K562 (cell line): ENCODE data around the gene PAM. TPM values are rescaled to one million over a fixed set of nuclear protein-coding genes. Genes with fewer than 3 reads are reported as not detected.

Source experiments
- ATAC-seq: fragments of 200-7000 bp; cut with Tn5 transposase; 3 replicates; pipeline ENCODE4 v1.9.1; 2020; ENCODE audit warnings: moderate library complexity
- BruUV-seq: library from RNA; stranded (reverse); fragments of 400-500 nt; replicated peaks from 2 replicates; lab custom pipeline; 2021; lab: Mats Ljungman, UMichigan
- CTCF ChIA-PET: fragments of 300-600 bp; formaldehyde crosslinking; extraction: SDS; loops from one replicate; lab custom pipeline; 2021; ENCODE audit warnings: low intra/inter-chr PET ratio; lab: Yijun Ruan, JAX
- POLR2A ChIA-PET: fragments of 300-600, 350-650 bp; sonication (Branson Sonifier 250); formaldehyde crosslinking; extraction: SDS; loops from one replicate; lab custom pipeline; 2021; ENCODE audit warnings: antibody characterized with exemption, inconsistent platforms; lab: Yijun Ruan, JAX
- DNase-seq, 4 experiments: peaks; one replicate each; pipeline versions ENCODE4 v3.0.0 to v3.0.0-alpha.2; 2011 to 2018; ENCODE audit warnings: low spot score in 3 of 4, mixed read lengths in 3 of 4; ENCODE audit errors: extremely low read depth in 1 of 4
- FAIRE-seq: peaks from 2 replicates; lab custom pipeline; 2011; peaks lifted over from hg19 to GRCh38; lab: Jason Lieb, UNC
- H2AFZ ChIP-seq: 2 replicates; pipeline ENCODE4 v1.6.0; 2011; ENCODE audit warnings: low read depth, low read length, control low read depth, inconsistent platforms
- H3K27ac ChIP-seq: fragments of 200-600 bp; 3 replicates; pipeline ENCODE4 v1.8.0; 2011; ENCODE audit warnings: low read depth, mild to moderate bottlenecking, control low read depth, inconsistent platforms, low read length, moderate library complexity, mixed read lengths; ENCODE audit errors: extremely low read depth
- H3K27me3 ChIP-seq, 2 experiments: fragments of 300-600 bp in 1 of 2; 2 replicates in 1 of 2; 3 replicates in 1 of 2; pipeline versions ENCODE4 v1.6.0 to v1.8.0; 2011; ENCODE audit warnings: inconsistent platforms in 2 of 2, low read length in 2 of 2, mild to moderate bottlenecking in 1 of 2, mixed read lengths in 1 of 2, moderate library complexity in 1 of 2; ENCODE audit not compliant: control insufficient read depth in 2 of 2, insufficient read depth in 2 of 2
- H3K36me3 ChIP-seq: fragments of 300-600 bp; 3 replicates; pipeline ENCODE4 v1.8.0; 2011; ENCODE audit warnings: mild to moderate bottlenecking, low read length, inconsistent platforms; ENCODE audit not compliant: control insufficient read depth, insufficient read depth
- H3K4me1 ChIP-seq, 2 experiments: fragments of 200-600 bp in 1 of 2; replicated peaks in 1 of 2; 2 replicates in 1 of 2; 3 replicates in 1 of 2; pipeline versions ENCODE4 v1.5.1 to v1.8.0; 2011; ENCODE audit warnings: inconsistent platforms in 2 of 2, low read length in 2 of 2, mild to moderate bottlenecking in 1 of 2, mixed read lengths in 1 of 2, moderate library complexity in 1 of 2; ENCODE audit not compliant: control insufficient read depth in 2 of 2, insufficient read depth in 2 of 2
- H3K4me2 ChIP-seq: 2 replicates; pipeline ENCODE4 v1.6.1; 2011; ENCODE audit warnings: low read length, control low read depth, inconsistent platforms, mixed read lengths; ENCODE audit not compliant: insufficient read depth
- H3K4me3 ChIP-seq: fragments of 200-600 bp; sonication (generic), shearing (Covaris generic); 2 replicates; pipeline ENCODE4 v1.5.1; 2016; ENCODE audit warnings: control low read depth, inconsistent platforms
- H3K79me2 ChIP-seq: fragments of 200-600 bp; 3 replicates; pipeline ENCODE4 v1.8.0; 2011; ENCODE audit warnings: low read length, inconsistent platforms; ENCODE audit not compliant: control insufficient read depth, insufficient read depth
- H3K9ac ChIP-seq, 2 experiments: 2 replicates each; pipeline versions ENCODE4 v1.6.0 to v1.6.1; 2011; ENCODE audit warnings: low read depth in 2 of 2, low read length in 2 of 2, control low read depth in 1 of 2, inconsistent platforms in 1 of 2, mild to moderate bottlenecking in 1 of 2, mixed read lengths in 1 of 2; ENCODE audit not compliant: insufficient read depth in 1 of 2
- H3K9me1 ChIP-seq: one replicate; pipeline ENCODE4 v1.6.0; 2011; ENCODE audit warnings: inconsistent platforms, mild to moderate bottlenecking, low read length, moderate library complexity; ENCODE audit not compliant: control insufficient read depth, insufficient read depth
- H3K9me3 ChIP-seq: replicated peaks from 2 replicates; pipeline ENCODE4 v1.5.1; 2011; ENCODE audit warnings: low read depth, low read length, inconsistent platforms; ENCODE audit not compliant: control insufficient read depth, insufficient read depth
- H4K20me1 ChIP-seq: replicated peaks from 2 replicates; pipeline ENCODE4 v1.6.1; 2011; ENCODE audit warnings: low read length, inconsistent platforms, mixed read lengths; ENCODE audit not compliant: control insufficient read depth, insufficient read depth
- CREB3 ChIP-seq: fragments of 450-650 bp; conservative IDR thresholded peaks from 2 replicates; pipeline ENCODE4 v1.6.1; 2016; ENCODE audit warnings: missing genetic modification characterization, low read depth, mild to moderate bottlenecking, missing compliant biosample characterization, moderate library complexity
- GTF2E2 ChIP-seq: fragments of 200-800 bp; sonication (Bioruptor generic); IDR thresholded peaks from 2 replicates; pipeline ENCODE4 v1.6.1; 2016; ENCODE audit warnings: missing genetic modification characterization, missing compliant biosample characterization
- HDGF ChIP-seq: fragments of 450-650 bp; IDR thresholded peaks from 2 replicates; pipeline ENCODE4 v1.6.1; 2016
- HNRNPL ChIP-seq: fragments of 200-400 bp; formaldehyde crosslinking; IDR thresholded peaks from 2 replicates; pipeline ENCODE4 v1.6.1; 2017; ENCODE audit warnings: low read depth, mild to moderate bottlenecking, low read length
- NFRKB ChIP-seq: fragments of 450-650 bp; IDR thresholded peaks from 2 replicates; pipeline ENCODE4 v1.6.1; 2016; ENCODE audit warnings: low read depth
- RUNX1 ChIP-seq: sonication (generic); IDR thresholded peaks from 2 replicates; pipeline ENCODE4 v1.6.1; 2016; ENCODE audit warnings: antibody characterized with exemption, low read depth
- SAP30 ChIP-seq: fragments of 200-600 bp; sonication (generic); IDR thresholded peaks from 2 replicates; pipeline ENCODE4 v1.6.1; 2012; ENCODE audit warnings: borderline replicate concordance, low read depth, mild to moderate bottlenecking, moderate library complexity, low read length, control low read depth, inconsistent platforms; ENCODE audit not compliant: insufficient read depth, poor library complexity, severe bottlenecking
- TSC22D4 ChIP-seq: fragments of 450-650 bp; IDR thresholded peaks from 2 replicates; pipeline ENCODE4 v1.6.1; 2016; ENCODE audit warnings: missing genetic modification characterization, missing biosample characterization, control low read depth
- WGBS: fragments of 100-300 bp; shearing (Covaris generic); methylation state at CpG from one replicate; pipeline ENCODE4 v1.1.6; 2016; ENCODE audit warnings: low coverage, mixed read lengths; ENCODE audit not compliant: insufficient coverage; ENCODE audit errors: missing lambda C conversion rate; 5-methylcytosine and 5-hydroxymethylcytosine counted together
- in situ Hi-C: fragments of 300-500 bp; cut with MboI; formaldehyde crosslinking; loops from 4 replicates; pipeline ENCODE4 v1.15.0; 2018; ENCODE audit warnings: inconsistent platforms, mixed read lengths
- intact Hi-C: fragments of 100-400 bp; cut with micrococcal nuclease; formaldehyde crosslinking; loops from 2 replicates; pipeline ENCODE4 v1.14.2; 2022
- polyA plus RNA-seq, 8 experiments: library from polyadenylated mRNA; depleted of rRNA in 4 of 8; stranded (reverse) in 5 of 8; unstranded in 3 of 8; fragments of >200 nt; fragmentation: Nextera tagmentation in 2 of 8; fragmentation: Illumina TruSeq in 1 of 8; extraction: Ambion mirVana in 2 of 8; extraction: Trizol in 1 of 8; gene quantifications; 2 replicates each; pipeline versions ENCODE4 v1.2.1 to v1.2.3, GENCODE V29; 2011 to 2014; ENCODE audit warnings: inconsistent platforms in 1 of 8, missing spikeins in 1 of 8
- total RNA-seq, 7 experiments: library from RNA; depleted of rRNA in 6 of 7; stranded (reverse); fragments of >200 nt in 6 of 7; fragmentation: Illumina TruSeq in 2 of 7; extraction: Trizol in 2 of 7; gene quantifications; 2 replicates each; pipeline versions ENCODE4 v1.2.1 to v1.2.3, GENCODE V29; 2011 to 2021; ENCODE audit warnings: low replicate concordance in 1 of 7

PAM gene
- total and polyA plus RNA-seq, 9 of the 15 experiments (the other 6 are each of a cell fraction or from before 2014, with no cell fraction given), result 0.39 to 3.1 (median 0.77) TPM

- WGBS, result 0% methylated on average over 3 of the region's 3 CpGs
- no peak for TF ChIP-seq GTF2E2 (tag)
- TF ChIP-seq HDGF, result no peak
- TF ChIP-seq NFRKB, result no peak
- no peak for TF ChIP-seq HNRNPL
- TF ChIP-seq TSC22D4, result no peak
- TF ChIP-seq RUNX1, result no peak
- no peak for TF ChIP-seq SAP30
- TF ChIP-seq CREB3 (tag), result no peak
- POLR2A ChIA-PET, result no interaction called here
- no peak for ATAC-seq
- H3K4me1 ChIP-seq, result no peaks in the 10 kb centered on the region
- no peaks in the 10 kb centered on the region for H3K79me2 ChIP-seq
- no peaks in the 10 kb centered on the region for H3K9me1 ChIP-seq
- FAIRE-seq, result no peak
- H3K27me3 ChIP-seq, result no peaks in the 10 kb centered on the region
- in situ Hi-C loops (loop anchor here (10.0 kb wide), 1 partner anchor 446 kb away; no protein-coding TSS in a partner anchor), intact Hi-C loops (no loop called here)
- no peaks in the 10 kb centered on the region for H4K20me1 ChIP-seq
- H3K36me3 ChIP-seq, result no peaks in the 10 kb centered on the region
- no peak for DNase-seq
- no TSS peak for BruUV-seq
- no peak overlapping the region for H3K27ac ChIP-seq
- H2AFZ ChIP-seq, result no peak overlapping the region
- CTCF ChIA-PET, result no interaction called here
- H3K9ac ChIP-seq, result no peak overlapping the region
- H3K4me3 ChIP-seq, result no peak overlapping the region
- no peaks in the 10 kb centered on the region for H3K9me3 ChIP-seq
- H3K4me2 ChIP-seq, result no peak overlapping the region
Measured at GRCh38 chr5:102778478-102778877, 23.4 kb downstream of the PAM start.
